Ishikawa (cell line): Measurements from ENCODE around the gene NUB1.

ENCODE experiments used
- CEBPB ChIP-seq: IDR thresholded peaks from 2 replicates; pipeline ENCODE4 v1.6.1; 2012
- CREB1 ChIP-seq: IDR thresholded peaks from 2 replicates; pipeline ENCODE4 v1.6.1; 2012; ENCODE audit warnings: low read depth
- EGR1 ChIP-seq: IDR thresholded peaks from 2 replicates; pipeline ENCODE4 v1.6.1; 2012
- EP300 ChIP-seq: IDR thresholded peaks from 2 replicates; pipeline ENCODE4 v1.6.1; 2012; ENCODE audit warnings: borderline replicate concordance
- FOXM1 ChIP-seq: IDR thresholded peaks from 2 replicates; pipeline ENCODE4 v1.6.1; 2012; ENCODE audit warnings: low read depth, borderline replicate concordance
- MAX ChIP-seq: IDR thresholded peaks from 2 replicates; pipeline ENCODE4 v1.6.1; 2012
- NFIC ChIP-seq: IDR thresholded peaks from 2 replicates; pipeline ENCODE4 v1.6.1; 2012
- RAD21 ChIP-seq: IDR thresholded peaks from 2 replicates; pipeline ENCODE4 v1.6.1; 2012; ENCODE audit warnings: low read depth
- REST ChIP-seq: IDR thresholded peaks from 2 replicates; pipeline ENCODE4 v1.6.1; 2012; ENCODE audit warnings: low read depth, mild to moderate bottlenecking
- TAF1 ChIP-seq: IDR thresholded peaks from 2 replicates; pipeline ENCODE4 v1.6.1; 2012; ENCODE audit warnings: low read depth, mild to moderate bottlenecking
- TCF12 ChIP-seq: IDR thresholded peaks from 2 replicates; pipeline ENCODE4 v1.6.1; 2012; ENCODE audit warnings: low read depth
- TEAD4 ChIP-seq: IDR thresholded peaks from 2 replicates; pipeline ENCODE4 v1.6.1; 2012
- YY1 ChIP-seq: IDR thresholded peaks from 2 replicates; pipeline ENCODE4 v1.6.1; 2012; ENCODE audit warnings: low read depth
- ZBTB7A ChIP-seq: IDR thresholded peaks from 2 replicates; pipeline ENCODE4 v1.6.1; 2012; ENCODE audit warnings: low read depth
- TF ChIP-seq, protein P1 (sequence below): IDR thresholded peaks from 2 replicates; pipeline ENCODE4 v1.6.1; 2012

The NUB1 gene

DNA sequence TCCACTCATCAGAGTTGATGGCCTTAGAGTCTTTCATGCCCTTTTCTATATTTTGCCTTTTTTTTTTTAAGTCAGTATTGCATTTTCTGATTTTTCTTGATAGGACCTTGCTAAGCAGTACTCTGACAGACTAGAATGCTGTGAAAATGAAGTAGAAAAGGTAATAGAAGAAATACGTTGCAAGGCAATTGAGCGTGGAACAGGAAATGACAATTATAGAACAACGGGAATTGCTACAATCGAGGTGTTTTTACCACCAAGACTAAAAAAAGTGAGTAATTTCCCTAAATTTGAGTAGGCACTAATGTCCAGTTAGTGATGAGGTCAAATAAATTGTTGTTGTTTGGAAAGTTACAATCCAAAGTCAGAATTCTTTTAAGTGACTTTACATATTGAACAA lies 7.4 kb downstream of the NUB1 start:
- TF ChIP-seq MAX, result no peak

DNA sequence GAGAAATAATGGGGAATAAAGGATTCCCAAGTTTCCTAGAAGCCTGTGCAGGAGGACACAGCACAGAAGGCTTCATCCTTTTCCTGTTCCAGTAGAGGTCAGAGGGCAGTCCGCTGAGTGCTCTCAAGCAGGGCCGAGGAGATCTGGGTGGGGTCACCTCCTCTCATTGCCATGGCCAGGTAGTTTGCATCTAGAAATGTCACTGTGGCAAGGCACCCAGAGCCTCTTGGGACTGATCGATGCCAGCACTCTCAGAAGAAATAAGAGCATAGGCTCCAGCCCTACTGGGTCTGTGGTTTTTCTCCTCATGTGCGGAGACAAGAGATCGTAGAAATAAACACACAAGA lies 7.9 kb downstream of the NUB1 start:
- TF ChIP-seq FOXM1 (no peak), REST (no peak), CEBPB (no peak), NFIC (no peak), TCF12 (no peak), ZBTB7A (no peak), EP300 (no peak)
- TF ChIP-seq, protein P1, sequence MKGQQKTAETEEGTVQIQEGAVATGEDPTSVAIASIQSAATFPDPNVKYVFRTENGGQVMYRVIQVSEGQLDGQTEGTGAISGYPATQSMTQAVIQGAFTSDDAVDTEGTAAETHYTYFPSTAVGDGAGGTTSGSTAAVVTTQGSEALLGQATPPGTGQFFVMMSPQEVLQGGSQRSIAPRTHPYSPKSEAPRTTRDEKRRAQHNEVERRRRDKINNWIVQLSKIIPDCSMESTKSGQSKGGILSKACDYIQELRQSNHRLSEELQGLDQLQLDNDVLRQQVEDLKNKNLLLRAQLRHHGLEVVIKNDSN, result no peak

DNA sequence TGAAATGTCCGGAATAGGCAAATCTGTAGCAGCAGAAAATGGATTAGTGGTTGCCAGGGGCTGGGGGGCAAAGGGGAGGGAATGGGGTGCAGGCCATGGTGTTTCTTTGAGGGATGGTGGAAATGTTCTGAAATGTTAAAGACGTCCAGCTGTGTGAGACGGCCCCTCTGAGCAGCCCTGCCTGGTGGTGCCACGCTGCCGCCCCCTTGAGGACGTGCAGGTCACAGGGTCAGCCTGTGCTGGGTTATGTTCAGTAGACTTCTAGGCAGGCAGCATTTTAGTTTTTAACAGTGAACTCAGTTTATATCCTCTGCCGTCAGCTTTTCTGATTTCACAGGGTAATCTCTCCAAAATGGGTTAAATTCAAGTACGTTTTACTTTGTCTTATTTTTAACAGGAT lies 9.4 kb downstream of the NUB1 start:
- TF ChIP-seq RAD21 (peak; percentile 28; the same call in 1 of the 2 replicates), REST (no peak)

GRCh38 chr7:151351967-151352366 lies 10.4 kb downstream of the NUB1 start:
- no peak for TF ChIP-seq CREB1
- no peak for TF ChIP-seq CEBPB
- no peak for TF ChIP-seq RAD21
- TF ChIP-seq TCF12, result no peak
- TF ChIP-seq TEAD4, result no peak
- TF ChIP-seq TAF1, result no peak
- no peak for TF ChIP-seq FOXM1
- no peak for TF ChIP-seq EGR1
- TF ChIP-seq EP300, result no peak
- TF ChIP-seq REST, result no peak
- TF ChIP-seq YY1, result no peak
- no peak for TF ChIP-seq NFIC

- TF ChIP-seq EGR1 (no peak), MAX (no peak), CREB1 (no peak), YY1 (no peak), EP300 (no peak), FOXM1 (no peak), NFIC (no peak), TEAD4 (no peak), TAF1 (no peak), REST (no peak), TCF12 (no peak), RAD21 (no peak), ZBTB7A (no peak)
These were observed 10.9 kb downstream of the NUB1 start for GRCh38 chr7:151352512-151352911.
